ENCODE results near the gene OR56A5. TPM values are rescaled to one million over a fixed set of nuclear protein-coding genes. Genes with fewer than 3 reads are reported as not detected.

OR56A5 gene
- total RNA-seq, 2 experiments from 2014 or later: not detected

- ChIA-PET POLR2A (no interaction called here), CTCF (no interaction called here)
- Histone ChIP-seq H3K4me1 (ENCODE audit: insufficient read depth, low read length) (no peaks in the 10 kb centered on the region), H3K9me3 (ENCODE audit: control insufficient read depth in 1 of 2, insufficient read depth in 1 of 2, low read length in 2 of 2) (no peaks in the 10 kb centered on the region), H3K4me3 (ENCODE audit: low read length) (no peak within 1 kb of the TSS), H3K27me3 (ENCODE audit: control insufficient read depth in 1 of 2, insufficient read depth in 2 of 2, low read length in 2 of 2) (peaks cover 2 to 4% of the 10 kb centered on the region in 2 experiments), H3K36me3 (ENCODE audit: insufficient read depth, low read length) (no peaks in the 10 kb centered on the region), H3K27ac (ENCODE audit: low read depth in 1 of 2, low read length in 2 of 2) (no peak within 1 kb of the TSS)
- Mint-ChIP-seq H3K36me3 (ENCODE audit: low read depth) (no peaks in the 10 kb centered on the region), H3K4me3 (no peak within 1 kb of the TSS), H3K4me1 (ENCODE audit: low read depth) (no peaks in the 10 kb centered on the region), H3K9me3 (no peaks in the 10 kb centered on the region), H3K27me3 (peaks cover 26% of the 10 kb centered on the region), H3K27ac (no peak within 1 kb of the TSS)
- intact Hi-C loops (cut with DNase I, micrococcal nuclease): no loop called here
- ATAC-seq (ENCODE audit: poor library complexity): no peak
- no peak for TF ChIP-seq CTCF (IDR thresholded peaks at IDR 0.05)
- no peak for DNase-seq
Observed at GRCh38 chr11:6006846-6007245, 38.6 kb upstream of the OR56A5 start, which contains the start of gene OR56A4. TSS of gene OR56A4 (minus strand) at chr11:6006946. CDS start at chr11:6002992, 3,954 bp downstream.

- Mint-ChIP-seq H3K4me1 (ENCODE audit: low read depth) (no peaks in the 10 kb centered on the region), H3K27ac (no peak overlapping the region), H3K27me3 (peaks cover 25% of the 10 kb centered on the region), H3K9me3 (no peaks in the 10 kb centered on the region), H3K4me3 (no peak overlapping the region), H3K36me3 (ENCODE audit: low read depth) (no peaks in the 10 kb centered on the region)
- CTCF ChIA-PET: no interaction called here
- Histone ChIP-seq H3K27ac (ENCODE audit: low read depth in 1 of 2, low read length in 2 of 2) (no peak overlapping the region), H3K36me3 (ENCODE audit: insufficient read depth, low read length) (no peaks in the 10 kb centered on the region), H3K4me3 (ENCODE audit: low read length) (no peak overlapping the region), H3K4me1 (ENCODE audit: insufficient read depth, low read length) (no peaks in the 10 kb centered on the region), H3K9me3 (ENCODE audit: control insufficient read depth in 1 of 2, insufficient read depth in 1 of 2, low read length in 2 of 2) (no peaks in the 10 kb centered on the region), H3K27me3 (ENCODE audit: control insufficient read depth in 1 of 2, insufficient read depth in 2 of 2, low read length in 2 of 2) (peaks cover 2% of the 10 kb centered on the region in 2 experiments)
- intact Hi-C loops (cut with DNase I, micrococcal nuclease): no loop called here
- no peak for DNase-seq
- no peak for TF ChIP-seq CTCF (IDR thresholded peaks at IDR 0.05)
- ATAC-seq (ENCODE audit: poor library complexity): no peak
- POLR2A ChIA-PET: no interaction called here
Observed at GRCh38 chr11:6006395-6006794, 38.1 kb upstream of the OR56A5 start.

GRCh38 chr11:6002202-6002699 is 34.0 kb upstream of the OR56A5 start:
- Mint-ChIP-seq H3K4me3 (no peak overlapping the region), H3K27ac (no peak overlapping the region), H3K9me3 (no peaks in the 10 kb centered on the region), H3K4me1 (ENCODE audit: low read depth) (no peaks in the 10 kb centered on the region), H3K27me3 (peaks cover 18% of the 10 kb centered on the region), H3K36me3 (ENCODE audit: low read depth) (no peaks in the 10 kb centered on the region)
- H3K27ac ChIP-seq (ENCODE audit: low read depth in 1 of 2, low read length in 2 of 2): no peak overlapping the region
- no peak for TF ChIP-seq CTCF (IDR thresholded peaks at IDR 0.05)
- H3K27me3 ChIP-seq (ENCODE audit: control insufficient read depth in 1 of 2, insufficient read depth in 2 of 2, low read length in 2 of 2): no peaks in the 10 kb centered on the region
- H3K4me3 ChIP-seq (ENCODE audit: low read length): no peak overlapping the region
- DNase-seq (no peak), ATAC-seq (ENCODE audit: poor library complexity) (no peak)
- no peaks in the 10 kb centered on the region for H3K36me3 ChIP-seq (ENCODE audit: insufficient read depth, low read length)
- ChIA-PET CTCF (no interaction called here), POLR2A (no interaction called here)
- intact Hi-C loops (cut with DNase I, micrococcal nuclease): no loop called here
- no peaks in the 10 kb centered on the region for H3K9me3 ChIP-seq (ENCODE audit: control insufficient read depth in 1 of 2, insufficient read depth in 1 of 2, low read length in 2 of 2)
- H3K4me1 ChIP-seq (ENCODE audit: insufficient read depth, low read length): no peaks in the 10 kb centered on the region
